Karpas-422 (cell line): ENCODE measurements around the gene TNFRSF9. TPM values are rescaled to one million over a fixed set of nuclear protein-coding genes. Genes with fewer than 3 reads are reported as not detected.

Experiments
- DNase-seq: peaks from one replicate; pipeline ENCODE4 v3.0.0-alpha.2; 2015
- H2AFZ ChIP-seq: fragments of 200-600 bp; sonication (generic); 2 replicates; pipeline ENCODE4 v1.6.1; 2014; ENCODE audit warnings: antibody characterized with exemption, low read length, mixed read lengths
- H3K27ac ChIP-seq: fragments of 200-600 bp; sonication (generic); 2 replicates; pipeline ENCODE4 v1.5.1; 2014; ENCODE audit warnings: mild to moderate bottlenecking, low read length, moderate library complexity
- H3K27me3 ChIP-seq: fragments of 200-600 bp; sonication (generic); 2 replicates; pipeline ENCODE4 v1.6.1; 2014; ENCODE audit warnings: low read length, mixed read lengths
- H3K36me3 ChIP-seq: fragments of 200-600 bp; sonication (generic); 2 replicates; pipeline ENCODE4 v1.6.1; 2014; ENCODE audit warnings: low read length, mixed read lengths; ENCODE audit not compliant: insufficient read depth
- H3K4me1 ChIP-seq: fragments of 200-600 bp; sonication (generic); 2 replicates; pipeline ENCODE4 v1.6.1; 2014; ENCODE audit warnings: mild to moderate bottlenecking, low read length, mixed read lengths
- H3K4me2 ChIP-seq: fragments of 200-600 bp; sonication (generic); 2 replicates; pipeline ENCODE4 v1.6.1; 2014; ENCODE audit warnings: low read length, low read depth, mild to moderate bottlenecking; ENCODE audit not compliant: poor library complexity, severe bottlenecking
- H3K4me3 ChIP-seq: fragments of 200-600 bp; sonication (generic); 2 replicates; pipeline ENCODE4 v1.5.1; 2014; ENCODE audit warnings: mild to moderate bottlenecking, antibody characterized with exemption, low read length, mixed read lengths
- H3K79me2 ChIP-seq: fragments of 200-600 bp; sonication (generic); 2 replicates; pipeline ENCODE4 v1.6.1; 2014; ENCODE audit warnings: mild to moderate bottlenecking, low read length, mixed read lengths
- H3K9ac ChIP-seq: fragments of 200-600 bp; sonication (generic); 2 replicates; pipeline ENCODE4 v1.6.0; 2014; ENCODE audit warnings: low read length
- H3K9me2 ChIP-seq: fragments of 200-600 bp; sonication (generic), shearing (Covaris generic); replicated peaks from 2 replicates; pipeline ENCODE4 v1.6.0; 2014; ENCODE audit warnings: mild to moderate bottlenecking, low read length, moderate library complexity; ENCODE audit not compliant: insufficient read depth
- H3K9me3 ChIP-seq: fragments of 300-700, 200-600 bp; sonication (generic); 2 replicates; pipeline ENCODE4 v1.6.1; 2014; ENCODE audit warnings: low read length, mixed read lengths
- H4K20me1 ChIP-seq: fragments of 200-600 bp; sonication (generic); 2 replicates; pipeline ENCODE4 v1.6.1; 2014; ENCODE audit warnings: mild to moderate bottlenecking, antibody characterized with exemption, low read length, low read depth; ENCODE audit not compliant: insufficient read depth
- total RNA-seq: library from RNA; depleted of rRNA; stranded (reverse); fragments of >200 nt; shearing (Covaris generic); gene quantifications from 2 replicates; pipeline ENCODE4 v1.2.3, GENCODE V29; 2014; ENCODE audit warnings: low replicate concordance

The TNFRSF9 gene
- total RNA-seq, 1 experiment from 2014 or later, result not detected

DNA sequence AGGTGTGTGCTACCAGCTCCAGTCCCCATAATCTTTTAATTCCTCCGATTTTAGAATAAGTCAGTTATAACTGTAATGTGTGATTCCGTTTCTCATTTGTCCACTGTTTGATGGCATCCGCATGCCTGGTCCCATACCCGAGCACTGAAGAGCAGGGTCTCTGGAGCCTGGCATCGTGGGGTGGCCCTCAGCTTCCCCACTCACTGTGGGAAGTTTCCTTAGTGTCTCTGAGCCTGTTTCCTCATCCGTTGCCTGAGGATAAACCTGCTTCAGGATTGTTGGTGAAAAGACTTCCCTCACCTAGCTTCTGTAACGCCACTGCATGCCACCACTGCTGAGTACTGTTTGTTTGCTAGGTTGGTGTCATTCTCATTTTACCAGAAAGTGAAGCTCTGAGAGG is 40.3 kb upstream of the TNFRSF9 start:
- no peak overlapping the region for H2AFZ ChIP-seq
- no peak overlapping the region for H3K4me2 ChIP-seq
- no peaks in the 10 kb centered on the region for H3K9me2 ChIP-seq
- no peaks in the 10 kb centered on the region for H3K9me3 ChIP-seq
- no peak overlapping the region for H3K4me3 ChIP-seq
- no peak for DNase-seq
- H3K79me2 ChIP-seq, result peaks cover 14% of the 10 kb centered on the region
- no peaks in the 10 kb centered on the region for H3K4me1 ChIP-seq
- H3K27me3 ChIP-seq, result no peaks in the 10 kb centered on the region
- no peak overlapping the region for H3K27ac ChIP-seq
- H3K9ac ChIP-seq, result no peak overlapping the region
- peaks cover 52% of the 10 kb centered on the region for H3K36me3 ChIP-seq
- H4K20me1 ChIP-seq, result peaks cover 1% of the 10 kb centered on the region; the same call in 1 of the 2 replicates

DNA sequence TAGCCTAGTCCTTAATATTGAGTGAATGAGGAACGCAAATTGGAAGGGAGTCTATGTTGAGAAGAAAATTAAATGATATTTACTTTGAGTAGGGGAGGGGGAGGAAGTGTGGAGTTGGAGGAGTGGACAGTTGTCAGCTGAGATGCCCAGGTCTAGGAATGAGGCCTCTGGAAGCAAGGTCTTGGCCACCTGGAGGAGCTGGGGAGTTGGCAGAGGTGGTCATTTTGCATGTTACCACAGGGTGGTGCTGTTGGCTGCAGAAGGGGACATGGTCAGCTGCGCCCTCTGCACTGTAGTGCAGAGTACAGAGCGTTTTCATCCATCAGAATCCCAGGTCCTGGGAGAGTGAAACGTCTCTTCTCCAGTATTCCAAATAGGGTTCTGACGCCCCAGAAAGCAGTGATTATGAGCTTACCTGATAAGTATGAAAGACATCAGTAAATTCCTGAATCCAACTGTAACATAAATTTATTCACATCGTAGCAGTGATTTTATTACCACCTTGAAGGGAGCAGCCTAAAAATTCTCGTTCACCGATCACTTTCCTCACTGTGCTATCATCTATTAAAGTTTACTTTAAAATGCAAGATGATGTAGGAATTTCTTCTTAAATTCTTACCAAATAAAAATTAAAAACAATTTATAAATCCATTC is 34.7 kb upstream of the TNFRSF9 start:
- no peaks in the 10 kb centered on the region for H3K27me3 ChIP-seq
- DNase-seq, result peak; percentile 79
- H3K27ac ChIP-seq, result no peak overlapping the region
- H3K9me3 ChIP-seq, result no peaks in the 10 kb centered on the region
- H4K20me1 ChIP-seq, result peaks cover 4% of the 10 kb centered on the region; the same call in 1 of the 2 replicates
- H3K4me2 ChIP-seq, result no peak overlapping the region
- H3K9ac ChIP-seq, result no peak overlapping the region
- H2AFZ ChIP-seq, result no peak overlapping the region
- H3K4me3 ChIP-seq, result no peak overlapping the region
- peaks cover 33% of the 10 kb centered on the region for H3K79me2 ChIP-seq
- peaks cover 54% of the 10 kb centered on the region for H3K36me3 ChIP-seq
- no peaks in the 10 kb centered on the region for H3K4me1 ChIP-seq
- H3K9me2 ChIP-seq, result no peaks in the 10 kb centered on the region

- Histone ChIP-seq H4K20me1 (peaks cover 12% of the 10 kb centered on the region), H3K27ac (no peak overlapping the region), H3K4me1 (no peaks in the 10 kb centered on the region), H3K4me3 (no peak overlapping the region), H3K79me2 (peaks cover 40% of the 10 kb centered on the region), H3K9ac (no peak overlapping the region), H3K9me3 (no peaks in the 10 kb centered on the region), H3K4me2 (no peak overlapping the region), H3K27me3 (no peaks in the 10 kb centered on the region), H3K9me2 (no peaks in the 10 kb centered on the region), H3K36me3 (peaks cover 59% of the 10 kb centered on the region), H2AFZ (no peak overlapping the region)
- no peak for DNase-seq
These were observed 32.4 kb upstream of the TNFRSF9 start for GRCh38 chr1:7973086-7973485.

DNA sequence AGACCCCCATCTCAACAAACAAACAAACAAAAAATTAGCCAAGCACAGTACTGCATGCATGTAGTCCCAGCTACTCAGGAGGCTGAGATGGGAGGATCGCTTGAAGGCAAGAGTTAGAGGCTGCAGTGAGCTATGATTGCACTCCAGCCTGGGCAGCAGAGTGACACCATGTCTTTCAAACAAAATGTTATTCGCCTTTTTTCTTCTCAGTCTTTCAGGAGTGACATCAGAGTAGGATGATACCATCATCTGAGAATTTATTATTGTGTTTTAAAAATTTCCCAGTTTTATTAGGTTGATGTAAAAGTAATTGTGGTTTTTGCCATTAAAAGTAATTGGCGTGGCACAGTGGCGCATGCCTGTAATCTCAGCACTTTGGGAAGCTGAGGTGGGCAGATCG is 31.6 kb upstream of the TNFRSF9 start:
- H3K27ac ChIP-seq, result no peak overlapping the region
- H3K4me1 ChIP-seq, result no peaks in the 10 kb centered on the region
- peaks cover 61% of the 10 kb centered on the region for H3K36me3 ChIP-seq
- H3K9me2 ChIP-seq, result no peaks in the 10 kb centered on the region
- H2AFZ ChIP-seq, result no peak overlapping the region
- H4K20me1 ChIP-seq, result peaks cover 12% of the 10 kb centered on the region
- DNase-seq, result no peak
- no peaks in the 10 kb centered on the region for H3K9me3 ChIP-seq
- H3K79me2 ChIP-seq, result peaks cover 46% of the 10 kb centered on the region
- H3K4me3 ChIP-seq, result no peak overlapping the region
- no peak overlapping the region for H3K9ac ChIP-seq
- no peak overlapping the region for H3K4me2 ChIP-seq
- H3K27me3 ChIP-seq, result no peaks in the 10 kb centered on the region

DNA sequence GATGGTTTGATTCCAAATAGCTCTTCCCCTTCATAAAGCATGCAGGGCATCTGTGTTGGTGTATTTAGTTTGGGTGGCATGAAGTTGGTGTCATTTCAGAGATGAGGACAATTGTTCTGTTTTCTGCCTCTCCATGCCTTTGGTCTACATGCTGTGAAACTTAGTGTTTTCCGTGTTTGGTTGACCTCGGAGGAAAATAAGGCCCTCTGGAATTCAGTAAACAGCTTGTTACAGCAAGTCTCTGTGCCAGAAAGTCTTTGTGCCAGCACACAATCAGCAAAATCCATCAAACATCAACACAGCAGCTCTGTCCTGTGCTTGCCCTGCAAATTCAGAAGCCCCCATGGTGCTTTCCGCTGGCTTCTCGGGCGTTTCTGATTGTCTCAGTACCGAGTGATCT is 30.4 kb upstream of the TNFRSF9 start:
- peaks cover 64% of the 10 kb centered on the region for H3K36me3 ChIP-seq
- DNase-seq, result no peak

DNA sequence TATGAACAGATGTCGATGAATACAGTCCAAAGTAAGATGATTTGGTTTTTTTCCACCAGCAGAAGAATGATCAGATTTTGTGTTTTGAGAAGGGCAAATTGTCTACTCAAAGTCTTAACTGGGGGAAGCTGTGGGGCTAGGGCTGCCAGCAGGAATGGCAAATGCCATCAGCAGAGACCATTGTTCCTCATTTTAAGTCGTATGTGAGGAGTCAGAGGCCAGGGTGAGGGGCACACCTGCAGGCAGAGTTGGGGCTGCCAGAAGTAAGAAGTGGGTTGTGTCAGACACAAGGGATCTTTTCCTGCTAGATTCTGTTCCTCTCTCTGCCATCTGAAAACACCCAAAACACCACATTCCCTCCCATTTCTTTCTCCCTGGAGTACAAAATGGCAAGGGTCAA is 29.6 kb upstream of the TNFRSF9 start:
- Histone ChIP-seq H4K20me1 (peaks cover 20% of the 10 kb centered on the region; the same call in 1 of the 2 replicates), H3K27me3 (no peaks in the 10 kb centered on the region), H3K4me2 (no peak overlapping the region), H3K9ac (no peak overlapping the region), H3K9me3 (no peaks in the 10 kb centered on the region), H3K27ac (no peak overlapping the region), H3K9me2 (no peaks in the 10 kb centered on the region), H3K79me2 (peaks cover 51% of the 10 kb centered on the region), H3K4me3 (no peak overlapping the region), H2AFZ (no peak overlapping the region), H3K36me3 (peaks cover 67% of the 10 kb centered on the region), H3K4me1 (no peaks in the 10 kb centered on the region)
- DNase-seq, result no peak

More for the DNA sequence above, 30.4 kb upstream of the TNFRSF9 start:
- H3K27me3 ChIP-seq, result no peaks in the 10 kb centered on the region
- H3K9me2 ChIP-seq, result no peaks in the 10 kb centered on the region
- H4K20me1 ChIP-seq, result peaks cover 22% of the 10 kb centered on the region
- H3K4me1 ChIP-seq, result no peaks in the 10 kb centered on the region
- H3K4me3 ChIP-seq, result no peak overlapping the region
- H3K4me2 ChIP-seq, result no peak overlapping the region
- peaks cover 49% of the 10 kb centered on the region for H3K79me2 ChIP-seq
- no peak overlapping the region for H2AFZ ChIP-seq
- H3K9me3 ChIP-seq, result no peaks in the 10 kb centered on the region
- no peak overlapping the region for H3K9ac ChIP-seq
- no peak overlapping the region for H3K27ac ChIP-seq

GRCh38 chr1:7967651-7968050 is 27.0 kb upstream of the TNFRSF9 start:
- H3K4me2 ChIP-seq, result no peak overlapping the region
- H3K27me3 ChIP-seq, result no peaks in the 10 kb centered on the region
- no peak overlapping the region for H2AFZ ChIP-seq
- H3K4me3 ChIP-seq, result no peak overlapping the region
- peaks cover 20% of the 10 kb centered on the region; the same call in 1 of the 2 replicates for H4K20me1 ChIP-seq
- peaks cover 70% of the 10 kb centered on the region for H3K79me2 ChIP-seq
- H3K4me1 ChIP-seq, result peaks cover 6% of the 10 kb centered on the region
- H3K9ac ChIP-seq, result no peak overlapping the region
- H3K27ac ChIP-seq, result no peak overlapping the region
- no peak for DNase-seq
- no peaks in the 10 kb centered on the region for H3K9me3 ChIP-seq
- peaks cover 77% of the 10 kb centered on the region for H3K36me3 ChIP-seq
- H3K9me2 ChIP-seq, result no peaks in the 10 kb centered on the region

- no peak overlapping the region for H3K4me3 ChIP-seq
- no peak overlapping the region for H3K27ac ChIP-seq
- H3K9me3 ChIP-seq, result no peaks in the 10 kb centered on the region
- peaks cover 75% of the 10 kb centered on the region for H3K79me2 ChIP-seq
- DNase-seq, result no peak
- no peak overlapping the region for H2AFZ ChIP-seq
- H3K36me3 ChIP-seq, result peaks cover 74% of the 10 kb centered on the region
- H3K27me3 ChIP-seq, result no peaks in the 10 kb centered on the region
- no peak overlapping the region for H3K9ac ChIP-seq
- H3K4me2 ChIP-seq, result no peak overlapping the region
- peaks cover 10% of the 10 kb centered on the region for H3K4me1 ChIP-seq
- peaks cover 20% of the 10 kb centered on the region; the same call in 1 of the 2 replicates for H4K20me1 ChIP-seq
- no peaks in the 10 kb centered on the region for H3K9me2 ChIP-seq
These were observed 26.6 kb upstream of the TNFRSF9 start for GRCh38 chr1:7967196-7967595.
